IMR-90 (cell line): ENCODE data around the gene CSNK1D. TPM values are rescaled to one million over a fixed set of nuclear protein-coding genes. Genes with fewer than 3 reads are reported as not detected.
A peak's percentile ranks its signal among the peaks of the same experiment; 100 is the strongest.

Experiments used
- ATAC-seq: fragments of 200-7000 bp; cut with Tn5 transposase; 2 replicates; pipeline ENCODE4 v1.9.1; 2020; ENCODE audit warnings: low read depth, mild to moderate bottlenecking, moderate library complexity
- BruUV-seq: library from RNA; stranded (reverse); fragments of 400-500 nt; replicated peaks from 2 replicates; lab custom pipeline; 2021; lab: Mats Ljungman, UMichigan
- CTCF ChIA-PET: fragments of 300-600 bp; formaldehyde crosslinking; extraction: SDS; loops from one replicate; lab custom pipeline; 2021; ENCODE audit warnings: antibody characterized with exemption; lab: Yijun Ruan, JAX
- POLR2A ChIA-PET: fragments of 300-600 bp; sonication (Branson Sonifier 250); formaldehyde crosslinking; loops from one replicate; lab custom pipeline; 2022; ENCODE audit warnings: antibody characterized with exemption; ENCODE audit not compliant: unreplicated experiment; lab: Charles Lee
- DNase-seq: peaks from one replicate; pipeline ENCODE4 v3.0.0; 2013
- H2AFZ ChIP-seq: replicated peaks from 2 replicates; pipeline ENCODE3; 2013; ENCODE audit warnings: low read length, mild to moderate bottlenecking; ENCODE audit not compliant: poor library complexity
- H2AK5ac ChIP-seq: 2 replicates; pipeline ENCODE4 v1.6.1; 2013; ENCODE audit warnings: low read depth, low read length, inconsistent platforms
- H2AK9ac ChIP-seq: replicated peaks from 2 replicates; pipeline ENCODE3; 2013; ENCODE audit warnings: mild to moderate bottlenecking, low read depth, low read length, moderate library complexity; ENCODE audit not compliant: poor library complexity
- H2BK120ac ChIP-seq: 2 replicates; pipeline ENCODE4 v1.6.1; 2013; ENCODE audit warnings: low read depth, low read length, inconsistent platforms
- H2BK15ac ChIP-seq: 3 replicates; pipeline ENCODE4 v1.6.1; 2013; ENCODE audit warnings: low read depth, low read length, inconsistent platforms
- H2BK20ac ChIP-seq: 2 replicates; pipeline ENCODE4 v1.6.1; 2013; ENCODE audit warnings: low read depth, mild to moderate bottlenecking, inconsistent platforms, low read length, moderate library complexity
- H2BK5ac ChIP-seq: 2 replicates; pipeline ENCODE4 v1.6.1; 2013; ENCODE audit warnings: mild to moderate bottlenecking, low read depth, low read length, inconsistent platforms; ENCODE audit not compliant: poor library complexity, severe bottlenecking
- H3K14ac ChIP-seq: replicated peaks from 2 replicates; pipeline ENCODE4 v1.6.1; 2013; ENCODE audit warnings: low read depth, low read length, inconsistent platforms
- H3K18ac ChIP-seq: 2 replicates; pipeline ENCODE4 v1.6.1; 2013; ENCODE audit warnings: low read depth, low read length, control low read depth
- H3K23ac ChIP-seq: 2 replicates; pipeline ENCODE4 v1.6.1; 2013; ENCODE audit warnings: low read depth, low read length, inconsistent platforms
- H3K27ac ChIP-seq: 2 replicates; pipeline ENCODE4 v1.5.1; 2013; ENCODE audit warnings: mild to moderate bottlenecking, control low read depth, low read length; ENCODE audit not compliant: insufficient read depth
- H3K27me3 ChIP-seq: 2 replicates; pipeline ENCODE4 v1.6.1; 2013; ENCODE audit warnings: low read length; ENCODE audit not compliant: control insufficient read depth, insufficient read depth
- H3K36me3 ChIP-seq: 2 replicates; pipeline ENCODE4 v1.6.1; 2013; ENCODE audit warnings: low read length, mixed read lengths; ENCODE audit not compliant: control insufficient read depth, insufficient read depth
- H3K4ac ChIP-seq: 2 replicates; pipeline ENCODE4 v1.6.1; 2013; ENCODE audit warnings: low read depth, low read length, inconsistent platforms
- H3K4me1 ChIP-seq: 2 replicates; pipeline ENCODE4 v1.6.1; 2013; ENCODE audit warnings: low read length, mixed read lengths; ENCODE audit not compliant: control insufficient read depth, insufficient read depth
- H3K4me2 ChIP-seq: 2 replicates; pipeline ENCODE4 v1.6.1; 2013; ENCODE audit warnings: low read depth, mild to moderate bottlenecking, control low read depth, low read length, moderate library complexity
- H3K4me3 ChIP-seq: 2 replicates; pipeline ENCODE4 v1.5.1; 2013; ENCODE audit warnings: low read depth, mild to moderate bottlenecking, control low read depth, low read length, moderate library complexity; ENCODE audit not compliant: insufficient read depth
- H3K56ac ChIP-seq: 2 replicates; pipeline ENCODE4 v1.6.1; 2013; ENCODE audit warnings: low read length, inconsistent platforms; ENCODE audit not compliant: insufficient read depth; ENCODE audit errors: extremely low read depth
- H3K79me1 ChIP-seq, 2 experiments: 2 replicates each; pipeline ENCODE4 v1.6.1; 2013; ENCODE audit warnings: low read length in 2 of 2, inconsistent platforms in 1 of 2, low read depth in 1 of 2
- H3K9ac ChIP-seq: 2 replicates; pipeline ENCODE4 v1.6.1; 2013; ENCODE audit warnings: low read depth, low read length, control low read depth
- H3K9me1 ChIP-seq: 2 replicates; pipeline ENCODE4 v1.6.1; 2013; ENCODE audit warnings: low read length, inconsistent platforms; ENCODE audit not compliant: insufficient read depth
- H3K9me3 ChIP-seq: 2 replicates; pipeline ENCODE4 v1.6.1; 2013; ENCODE audit warnings: low read length; ENCODE audit not compliant: control insufficient read depth, insufficient read depth
- H4K20me1 ChIP-seq: 2 replicates; pipeline ENCODE4 v1.6.1; 2013; ENCODE audit warnings: low read length, inconsistent platforms; ENCODE audit not compliant: insufficient read depth
- H4K5ac ChIP-seq: 2 replicates; pipeline ENCODE4 v1.6.1; 2013; ENCODE audit warnings: mild to moderate bottlenecking, low read depth, low read length, control low read depth
- H4K8ac ChIP-seq, 2 experiments: 2 replicates each; pipeline ENCODE4 v1.6.1; 2013; ENCODE audit warnings: low read depth in 2 of 2, low read length in 2 of 2, control low read depth in 1 of 2, inconsistent platforms in 1 of 2
- H4K91ac ChIP-seq: 2 replicates; pipeline ENCODE4 v1.6.1; 2013; ENCODE audit warnings: low read depth, low read length, inconsistent platforms; ENCODE audit not compliant: insufficient read depth
- BHLHE40 ChIP-seq: fragments of 150-350 bp; IDR thresholded peaks from 2 replicates; pipeline ENCODE4 v1.6.1; 2016; ENCODE audit warnings: mild to moderate bottlenecking, low read depth, low read length
- CTCF ChIP-seq: conservative IDR thresholded peaks from 2 replicates; pipeline ENCODE4 v1.5.1; 2012; ENCODE audit warnings: mild to moderate bottlenecking, low read depth, low read length, improper control_type of control experiment
- MAZ ChIP-seq: IDR thresholded peaks from 2 replicates; pipeline ENCODE4 v1.6.1; 2012; ENCODE audit warnings: low read depth, mild to moderate bottlenecking, low read length, improper control_type of control experiment, moderate library complexity, borderline replicate concordance
- MXI1 ChIP-seq: IDR thresholded peaks from 2 replicates; pipeline ENCODE4 v1.6.1; 2012; ENCODE audit warnings: low read depth, mild to moderate bottlenecking, low read length, moderate library complexity, borderline replicate concordance
- NFE2L2 ChIP-seq: fragments of 150-350 bp; IDR thresholded peaks from 2 replicates; pipeline ENCODE4 v1.6.1; 2016; ENCODE audit warnings: low read depth, mild to moderate bottlenecking, low read length
- RAD21 ChIP-seq: IDR thresholded peaks from 2 replicates; pipeline ENCODE4 v1.6.1; 2012; ENCODE audit warnings: low read length, improper control_type of control experiment
- RFX5 ChIP-seq: IDR thresholded peaks from 2 replicates; pipeline ENCODE4 v1.8.0; 2012; ENCODE audit warnings: low read depth, mild to moderate bottlenecking, low read length, moderate library complexity
- SMC3 ChIP-seq: fragments of 150-350 bp; IDR thresholded peaks from 2 replicates; pipeline ENCODE4 v1.6.1; 2016; ENCODE audit warnings: low read depth, mild to moderate bottlenecking, antibody characterized with exemption, low read length, moderate library complexity
- USF2 ChIP-seq: fragments of 150-350 bp; IDR thresholded peaks from 2 replicates; pipeline ENCODE4 v1.6.1; 2017; ENCODE audit warnings: mild to moderate bottlenecking, antibody characterized with exemption, low read length, low read depth
- WGBS, 2 experiments: methylation state at CpG; one replicate each; pipeline versions ENCODE4 v1.1.5 to v1.1.7; 2013; ENCODE audit warnings: missing lambda C conversion rate in 2 of 2; ENCODE audit not compliant: insufficient read length in 1 of 2; ENCODE audit errors: extremely low coverage in 2 of 2; 5-methylcytosine and 5-hydroxymethylcytosine counted together
- dilution Hi-C: fragments of 300-500 bp; cut with HindIII; formaldehyde crosslinking; loops from one replicate; pipeline ENCODE4 v1.14.3; 2018; ENCODE audit warnings: low sequenced_read_pairs; ENCODE audit not compliant: unreplicated experiment
- in situ Hi-C: fragments of 300-500 bp; cut with MboI; formaldehyde crosslinking; loops from 3 replicates; pipeline ENCODE4 v1.14.3; 2019; ENCODE audit warnings: low sequenced_read_pairs, inconsistent platforms, mixed read lengths
- intact Hi-C: fragments of 100-400 bp; cut with micrococcal nuclease; formaldehyde crosslinking; loops from 2 replicates; pipeline ENCODE4 v1.10.0; 2022
- polyA plus RNA-seq, 3 experiments: library from polyadenylated mRNA; depleted of rRNA; stranded (reverse); fragments of >200 nt; gene quantifications; 2 replicates each; pipeline ENCODE4 v1.2.3, GENCODE V29; 2012; ENCODE audit warnings: low replicate concordance in 1 of 3
- total RNA-seq: library from RNA; depleted of rRNA; stranded (reverse); fragments of >200 nt; gene quantifications from 2 replicates; pipeline ENCODE4 v1.2.3, GENCODE V29; 2012

CSNK1D gene
- total and polyA plus RNA-seq, 2 of the 4 experiments (the other 2 are of a cell fraction), result 47.1 to 186 TPM

- Histone ChIP-seq H2BK20ac (no peak overlapping the region), H3K18ac (no peak overlapping the region), H3K4me1 (peaks cover 60% of the 10 kb centered on the region), H2AFZ (no peak overlapping the region), H3K79me1 (peaks cover 15 to 75% of the 10 kb centered on the region in 2 experiments; a peak in 3 of 4 replicates), H4K8ac (no peak overlapping the region), H3K4me3 (no peak overlapping the region), H3K27ac (peak overlapping the region; percentile 27; the same call in 1 of the 2 replicates), H2BK120ac (no peak overlapping the region), H3K14ac (no peak overlapping the region; the same call in 1 of the 2 replicates), H3K9me3 (no peaks in the 10 kb centered on the region), H2AK9ac (peak overlapping the region; percentile 51), H3K9ac (no peak overlapping the region), H3K27me3 (no peaks in the 10 kb centered on the region), H3K56ac (no peak overlapping the region), H2BK5ac (no peak overlapping the region), H3K4ac (no peak overlapping the region), H2BK15ac (no peak overlapping the region), H4K20me1 (peaks cover 100% of the 10 kb centered on the region), H3K4me2 (no peak overlapping the region), H3K9me1 (0 out of 2 replicates have a peak, but pooled peaks cover 2% of the 10 kb centered on the region), H3K36me3 (peaks cover 64% of the 10 kb centered on the region), H3K23ac (no peak overlapping the region), H2AK5ac (no peak overlapping the region; the same call in 1 of the 2 replicates), H4K91ac (no peak overlapping the region), H4K5ac (no peak overlapping the region)
- WGBS, 2 experiments, result 21% methylated on average over 15 of the region's 44 CpGs; no CpG with 5 or more reads in 1 of the 2 experiments
- CTCF ChIA-PET, result no interaction called here
- ATAC-seq (peak; percentile 24), DNase-seq (peak; percentile 47)
- no peak for TF ChIP-seq NFE2L2
- TF ChIP-seq USF2, result peak; percentile 38; the same call in 1 of the 2 replicates
- peak; percentile 63 for TF ChIP-seq CTCF
- peak; percentile 64 for TF ChIP-seq RAD21
- no peak for TF ChIP-seq BHLHE40
- TF ChIP-seq MXI1, result no peak
- no peak for TF ChIP-seq RFX5
- peak; percentile 36; the same call in 1 of the 2 replicates for TF ChIP-seq SMC3
- peak; percentile 38; the same call in 1 of the 2 replicates for TF ChIP-seq MAZ
- intact Hi-C loops (no loop called here), dilution Hi-C loops (no loop called here), in situ Hi-C loops (no loop called here)
- no TSS peak for BruUV-seq
- POLR2A ChIA-PET, result no interaction called here
Measured at GRCh38 chr17:82236142-82236971, 37.1 kb downstream of the CSNK1D start.
